ENCODE measurements around the gene ATRIP. TPM values are rescaled to one million over a fixed set of nuclear protein-coding genes. Genes with fewer than 3 reads are reported as not detected.

ATRIP gene
- total RNA-seq, 2 experiments from 2014 or later, result 16.3 to 24.5 TPM

DNA sequence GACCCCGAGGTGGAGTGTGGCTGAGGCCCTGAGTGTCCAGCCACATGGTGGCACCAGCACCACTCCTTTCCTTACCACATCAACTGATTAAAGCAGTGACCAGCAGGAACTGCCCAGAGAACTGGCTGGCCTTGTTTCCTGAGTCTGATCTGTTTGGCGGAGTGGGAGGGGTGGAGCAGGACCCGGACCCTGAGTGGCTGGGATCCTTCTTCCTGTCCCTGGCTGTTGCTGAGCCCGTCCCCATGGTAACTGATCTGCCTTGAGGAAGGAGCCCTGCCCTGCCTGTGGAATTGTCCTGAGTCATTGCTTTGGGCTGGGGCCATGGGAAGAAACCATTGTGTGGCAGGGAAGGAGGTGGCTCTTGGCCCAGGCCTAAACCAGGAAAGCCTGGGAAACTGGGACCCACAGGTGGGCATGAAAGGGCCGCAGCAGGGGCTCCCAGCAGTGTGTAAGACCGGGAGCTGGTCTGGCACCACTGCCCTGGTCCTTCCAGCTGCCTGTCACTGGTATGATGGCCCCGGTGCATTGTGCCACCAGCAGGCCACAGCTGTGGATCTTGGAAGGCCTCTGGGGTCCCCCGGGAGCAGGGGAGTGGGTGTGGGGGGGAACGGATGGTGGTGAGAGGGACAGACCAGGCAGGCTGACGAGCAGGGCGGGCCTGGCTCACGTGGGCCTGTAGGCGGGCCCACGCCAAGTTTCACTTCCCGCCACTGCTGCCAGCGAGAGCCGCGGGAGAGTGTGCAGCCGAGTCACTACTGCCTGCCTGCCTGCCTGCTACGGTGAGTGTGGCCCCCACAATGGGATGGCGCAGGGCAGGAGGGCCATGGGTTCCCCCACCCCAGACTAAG is 19.2 kb downstream of the ATRIP start:
- H3K4me2 ChIP-seq (ENCODE audit: low read length), result peak overlapping the region; percentile 86

DNA sequence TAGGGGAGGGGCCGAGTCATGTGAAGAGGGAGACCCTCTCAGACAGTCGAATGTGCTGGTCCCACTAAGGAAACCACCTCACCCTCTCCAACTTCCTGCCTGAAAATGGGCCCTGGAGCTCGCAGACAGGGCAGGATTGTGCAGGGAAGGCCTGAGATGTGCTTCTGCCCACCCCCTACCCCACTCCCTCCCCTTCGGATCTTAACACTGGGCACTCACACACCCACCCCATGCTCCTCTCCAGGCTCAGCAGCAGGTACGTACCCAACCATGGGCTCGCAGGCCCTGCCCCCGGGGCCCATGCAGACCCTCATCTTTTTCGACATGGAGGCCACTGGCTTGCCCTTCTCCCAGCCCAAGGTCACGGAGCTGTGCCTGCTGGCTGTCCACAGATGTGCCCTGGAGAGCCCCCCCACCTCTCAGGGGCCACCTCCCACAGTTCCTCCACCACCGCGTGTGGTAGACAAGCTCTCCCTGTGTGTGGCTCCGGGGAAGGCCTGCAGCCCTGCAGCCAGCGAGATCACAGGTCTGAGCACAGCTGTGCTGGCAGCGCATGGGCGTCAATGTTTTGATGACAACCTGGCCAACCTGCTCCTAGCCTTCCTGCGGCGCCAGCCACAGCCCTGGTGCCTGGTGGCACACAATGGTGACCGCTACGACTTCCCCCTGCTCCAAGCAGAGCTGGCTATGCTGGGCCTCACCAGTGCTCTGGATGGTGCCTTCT is 20.0 kb downstream of the ATRIP start:
- Histone ChIP-seq H3K4me2 (ENCODE audit: low read length) (peak overlapping the region; percentile 86), H4K20me1 (ENCODE audit: insufficient read depth, low read length) (no peaks in the 10 kb centered on the region; the same call in 1 of the 2 replicates), H3K4me1 (ENCODE audit: insufficient read depth, low read length, poor library complexity, severe bottlenecking) (peaks cover 57% of the 10 kb centered on the region), H2AFZ (ENCODE audit: low read length) (no peak overlapping the region), H3K9me3 (ENCODE audit: low read length) (no peaks in the 10 kb centered on the region), H3K27ac (ENCODE audit: low read depth, low read length, poor library complexity, severe bottlenecking) (peak overlapping the region; percentile 59), H3K9me2 (ENCODE audit: insufficient read depth, low read length) (no peaks in the 10 kb centered on the region), H3K79me2 (ENCODE audit: insufficient read depth, low read depth, low read length) (peaks cover 42% of the 10 kb centered on the region), H3K4me3 (ENCODE audit: low read depth, low read length, poor library complexity, severe bottlenecking) (peak overlapping the region; percentile 72), H3K36me3 (ENCODE audit: insufficient read depth, low read length) (peaks cover 37% of the 10 kb centered on the region)
- BruUV-seq (replicated peaks), result TSS peak; percentile 64
- ChIA-PET CTCF (ENCODE audit: unreplicated experiment) (interaction anchor here (1.0 kb wide), 2 partner anchors 30 to 87 kb away, joined by 3 to 4 read pairs; no protein-coding TSS in a partner anchor), POLR2A (interaction anchor here (0.7 kb wide), 1 partner anchor 27 kb away, joined by 3 read pairs; the partner anchor contains the start of genes CCDC51 and TMA7)
- no peak for TF ChIP-seq EZH2phosphoT487 (IDR thresholded peaks at IDR 0.05; ENCODE audit: borderline replicate concordance, low read depth, low read length)
- TF ChIP-seq, protein P1, sequence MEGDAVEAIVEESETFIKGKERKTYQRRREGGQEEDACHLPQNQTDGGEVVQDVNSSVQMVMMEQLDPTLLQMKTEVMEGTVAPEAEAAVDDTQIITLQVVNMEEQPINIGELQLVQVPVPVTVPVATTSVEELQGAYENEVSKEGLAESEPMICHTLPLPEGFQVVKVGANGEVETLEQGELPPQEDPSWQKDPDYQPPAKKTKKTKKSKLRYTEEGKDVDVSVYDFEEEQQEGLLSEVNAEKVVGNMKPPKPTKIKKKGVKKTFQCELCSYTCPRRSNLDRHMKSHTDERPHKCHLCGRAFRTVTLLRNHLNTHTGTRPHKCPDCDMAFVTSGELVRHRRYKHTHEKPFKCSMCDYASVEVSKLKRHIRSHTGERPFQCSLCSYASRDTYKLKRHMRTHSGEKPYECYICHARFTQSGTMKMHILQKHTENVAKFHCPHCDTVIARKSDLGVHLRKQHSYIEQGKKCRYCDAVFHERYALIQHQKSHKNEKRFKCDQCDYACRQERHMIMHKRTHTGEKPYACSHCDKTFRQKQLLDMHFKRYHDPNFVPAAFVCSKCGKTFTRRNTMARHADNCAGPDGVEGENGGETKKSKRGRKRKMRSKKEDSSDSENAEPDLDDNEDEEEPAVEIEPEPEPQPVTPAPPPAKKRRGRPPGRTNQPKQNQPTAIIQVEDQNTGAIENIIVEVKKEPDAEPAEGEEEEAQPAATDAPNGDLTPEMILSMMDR (conservative IDR thresholded peaks at IDR 0.05; ENCODE audit: low read length), result no peak
- intact Hi-C loops (cut with micrococcal nuclease; ENCODE audit: unreplicated experiment), result loop anchor here (1.0 to 2.0 kb wide), 2 partner anchors 20 to 41 kb away; partner anchors contain the start of gene ATRIP
- peak; percentile 57 for DNase-seq (ENCODE audit: low spot score)

More for the DNA sequence above, 19.2 kb downstream of the ATRIP start:
- Histone ChIP-seq H4K20me1 (ENCODE audit: insufficient read depth, low read length) (no peaks in the 10 kb centered on the region; the same call in 1 of the 2 replicates), H3K4me3 (ENCODE audit: low read depth, low read length, poor library complexity, severe bottlenecking) (peak overlapping the region; percentile 72), H3K9me3 (ENCODE audit: low read length) (no peaks in the 10 kb centered on the region), H3K27ac (ENCODE audit: low read depth, low read length, poor library complexity, severe bottlenecking) (peak overlapping the region; percentile 59), H3K9me2 (ENCODE audit: insufficient read depth, low read length) (no peaks in the 10 kb centered on the region), H3K36me3 (ENCODE audit: insufficient read depth, low read length) (peaks cover 45% of the 10 kb centered on the region), H3K4me1 (ENCODE audit: insufficient read depth, low read length, poor library complexity, severe bottlenecking) (peaks cover 51% of the 10 kb centered on the region), H2AFZ (ENCODE audit: low read length) (0 out of 2 replicates have a peak overlapping the region, but pooled peaks have one; percentile 1), H3K79me2 (ENCODE audit: insufficient read depth, low read depth, low read length) (peaks cover 34% of the 10 kb centered on the region; the same call in 1 of the 2 replicates)
- no TSS peak for BruUV-seq (replicated peaks)
- DNase-seq (ENCODE audit: low spot score), result peak; percentile 90
- ChIA-PET CTCF (ENCODE audit: unreplicated experiment) (interaction anchor here (1.0 kb wide), 2 partner anchors 29 to 88 kb away, joined by 3 to 4 read pairs; no protein-coding TSS in a partner anchor), POLR2A (no interaction called here)
- intact Hi-C loops (cut with micrococcal nuclease; ENCODE audit: unreplicated experiment), result loop anchor here (1.0 to 2.0 kb wide), 3 partner anchors 19 to 83 kb away; partner anchors contain the start of gene ATRIP
- TF ChIP-seq, protein P1 (conservative IDR thresholded peaks at IDR 0.05; ENCODE audit: low read length), result peak; percentile 75
- no peak for TF ChIP-seq EZH2phosphoT487 (IDR thresholded peaks at IDR 0.05; ENCODE audit: borderline replicate concordance, low read depth, low read length)

Measured in OCI-LY7 (cell line).